Body of pancreas (tissue), 4 donors: Measurements from ENCODE around the gene PHLPP2.

Source experiments
- POLR2A ChIP-seq, 3 donors: fragments of 450-650 bp; IDR thresholded peaks; one replicate each; pipeline ENCODE4 v1.6.1; 2016; ENCODE audit warnings: antibody characterized with exemption in 3 of 3, mild to moderate bottlenecking in 2 of 3
- TF ChIP-seq, protein P1 (sequence below), 7 experiments: fragments of 450-650 bp in 4 of 7; fragments of 200-600 bp in 3 of 7; sonication (generic) in 3 of 7; IDR thresholded peaks; one replicate each; pipeline ENCODE4 v1.5.1; 2016 to 2019; ENCODE audit warnings: antibody characterized with exemption in 7 of 7

DNA sequence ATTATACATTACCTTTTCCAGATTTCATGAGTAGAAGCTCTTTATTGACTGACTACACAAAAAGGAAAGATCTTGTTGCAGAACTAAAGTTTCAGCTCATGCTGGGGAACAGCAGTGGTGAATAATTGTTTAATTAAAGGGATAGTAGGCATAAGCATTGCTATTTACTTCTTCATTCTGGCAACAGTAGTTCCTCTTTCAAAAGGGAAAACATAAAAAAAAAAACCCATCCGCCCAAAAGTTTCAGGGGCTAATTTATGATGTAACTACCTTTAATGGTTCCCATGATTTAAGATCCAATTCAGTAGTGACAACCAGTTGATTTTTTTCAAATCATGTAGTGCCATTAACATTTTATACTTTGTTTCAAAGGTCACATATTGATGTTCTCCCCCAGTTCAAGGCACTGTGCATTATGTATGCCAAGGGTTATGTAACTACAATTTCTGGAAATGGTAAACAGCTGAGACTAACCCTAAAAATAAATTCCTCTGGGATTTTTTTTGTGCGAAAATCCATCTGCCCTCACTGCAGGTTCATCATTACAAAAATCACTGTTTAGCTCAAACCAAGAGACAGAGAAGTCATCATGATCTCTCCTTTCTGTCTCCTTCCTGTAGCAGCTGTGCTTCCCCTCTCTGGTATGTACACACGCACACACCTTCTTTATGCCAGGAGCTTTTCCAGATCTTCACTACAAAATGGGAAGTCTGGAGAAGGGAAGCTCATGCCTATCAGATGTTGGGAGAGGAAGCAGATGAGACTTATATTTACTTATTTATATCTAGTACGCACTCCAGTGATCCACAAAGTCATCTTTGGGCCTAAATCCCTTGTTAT, 2.2 kb upstream of the PHLPP2 start:
- TF ChIP-seq, protein P1, sequence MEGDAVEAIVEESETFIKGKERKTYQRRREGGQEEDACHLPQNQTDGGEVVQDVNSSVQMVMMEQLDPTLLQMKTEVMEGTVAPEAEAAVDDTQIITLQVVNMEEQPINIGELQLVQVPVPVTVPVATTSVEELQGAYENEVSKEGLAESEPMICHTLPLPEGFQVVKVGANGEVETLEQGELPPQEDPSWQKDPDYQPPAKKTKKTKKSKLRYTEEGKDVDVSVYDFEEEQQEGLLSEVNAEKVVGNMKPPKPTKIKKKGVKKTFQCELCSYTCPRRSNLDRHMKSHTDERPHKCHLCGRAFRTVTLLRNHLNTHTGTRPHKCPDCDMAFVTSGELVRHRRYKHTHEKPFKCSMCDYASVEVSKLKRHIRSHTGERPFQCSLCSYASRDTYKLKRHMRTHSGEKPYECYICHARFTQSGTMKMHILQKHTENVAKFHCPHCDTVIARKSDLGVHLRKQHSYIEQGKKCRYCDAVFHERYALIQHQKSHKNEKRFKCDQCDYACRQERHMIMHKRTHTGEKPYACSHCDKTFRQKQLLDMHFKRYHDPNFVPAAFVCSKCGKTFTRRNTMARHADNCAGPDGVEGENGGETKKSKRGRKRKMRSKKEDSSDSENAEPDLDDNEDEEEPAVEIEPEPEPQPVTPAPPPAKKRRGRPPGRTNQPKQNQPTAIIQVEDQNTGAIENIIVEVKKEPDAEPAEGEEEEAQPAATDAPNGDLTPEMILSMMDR (IDR thresholded peaks at IDR 0.05): no peak
- TF ChIP-seq POLR2A (IDR thresholded peaks at IDR 0.05): no peak
